DMS 273 treated with DMSO at 0.1 percent for 48 hours (cell line): Measurements from ENCODE around the gene FXYD5.

Experiments used
- DNase-seq: peaks from one replicate; lab custom pipeline; 2025; lab: John Stamatoyannopoulos, UW

Gene FXYD5

DNA sequence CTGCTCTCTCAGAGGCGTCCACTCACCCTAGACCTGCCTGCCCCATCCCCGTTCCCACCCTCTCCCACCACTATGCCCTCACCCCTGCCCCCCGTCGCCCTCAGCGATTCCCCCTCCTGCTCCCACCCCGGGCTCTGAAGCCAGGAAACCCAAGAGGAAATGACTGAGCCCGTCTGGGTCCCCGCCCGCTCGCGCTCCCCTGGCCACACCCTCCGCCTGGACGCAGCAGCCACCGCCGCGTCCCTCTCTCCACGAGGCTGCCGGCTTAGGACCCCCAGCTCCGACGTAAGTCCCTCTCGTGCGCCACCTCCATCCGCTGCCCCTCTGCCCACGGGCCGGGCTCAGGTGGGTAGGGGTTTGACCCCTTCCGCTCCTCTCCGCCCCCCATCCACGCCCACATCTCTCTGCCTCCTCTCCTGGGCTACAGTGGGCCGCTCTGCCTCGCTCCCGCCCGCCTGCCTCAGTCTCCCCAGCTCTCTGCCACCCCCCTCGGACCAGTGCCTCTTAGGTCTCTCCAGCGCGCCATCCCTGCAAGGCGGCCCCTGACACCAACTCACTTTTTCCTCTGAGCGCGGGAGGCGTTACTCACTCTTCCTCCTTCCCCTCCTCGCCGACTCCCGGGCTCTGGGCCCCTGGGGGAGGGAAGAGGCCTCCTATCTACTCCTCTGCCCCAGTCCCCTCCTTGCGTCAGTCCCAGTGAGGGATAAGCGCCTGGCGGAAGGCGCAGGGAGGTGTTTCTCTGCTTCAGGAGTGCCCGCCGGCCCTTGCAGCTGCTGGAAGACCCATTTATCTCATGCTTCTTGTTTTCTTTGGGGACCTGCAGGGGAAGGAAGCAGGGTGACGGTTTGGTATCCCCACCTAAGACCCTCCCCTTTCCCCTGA lies at the start of gene FXYD5:
FXYD5 (plus strand) TSS at position 211 of the 882 bp plus-strand sequence. CDS start 816 bp downstream, outside the sequence.
- no peak for DNase-seq

GRCh38 chr19:35105047-35105410 lies 49.5 kb upstream of the FXYD5 start:
- no peak for DNase-seq

- DNase-seq: no peak
Measured at GRCh38 chr19:35105411-35106290, 48.9 kb upstream of the FXYD5 start.

GRCh38 chr19:35106291-35106583 lies 48.3 kb upstream of the FXYD5 start:
- no peak for DNase-seq

DNA sequence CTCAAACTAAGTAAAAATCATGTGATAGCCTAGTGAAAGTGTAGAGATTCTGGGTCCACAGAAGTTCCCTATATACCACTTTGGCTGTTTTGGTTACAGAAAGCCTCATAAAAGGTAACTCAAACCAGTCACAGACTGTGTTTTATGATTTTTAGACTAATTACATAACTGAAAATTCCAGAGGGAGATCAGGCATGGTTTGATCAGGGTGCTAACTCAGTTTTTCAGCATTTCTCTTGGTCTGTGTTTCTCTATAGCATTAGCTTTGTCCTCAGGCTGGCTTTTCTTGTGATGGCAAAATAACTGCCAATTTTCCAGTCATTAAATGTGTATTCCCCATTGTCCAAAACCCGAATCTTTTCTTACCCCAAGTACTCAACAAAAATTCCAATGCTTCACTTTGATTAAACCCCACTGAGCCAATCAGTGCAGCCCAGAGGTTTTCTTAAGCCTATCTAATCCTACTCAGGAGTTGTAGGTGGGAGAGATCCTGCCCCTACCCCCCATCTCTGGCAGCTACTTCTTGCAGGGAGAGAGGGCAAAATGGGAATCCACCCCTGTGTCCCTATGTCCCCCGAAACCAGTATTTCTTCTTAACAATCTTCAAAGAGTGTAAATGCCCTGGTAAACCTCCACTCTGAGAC lies 47.5 kb upstream of the FXYD5 start:
- no peak for DNase-seq

- no peak for DNase-seq
Measured at GRCh38 chr19:35107545-35107944, 47.0 kb upstream of the FXYD5 start.

DNA sequence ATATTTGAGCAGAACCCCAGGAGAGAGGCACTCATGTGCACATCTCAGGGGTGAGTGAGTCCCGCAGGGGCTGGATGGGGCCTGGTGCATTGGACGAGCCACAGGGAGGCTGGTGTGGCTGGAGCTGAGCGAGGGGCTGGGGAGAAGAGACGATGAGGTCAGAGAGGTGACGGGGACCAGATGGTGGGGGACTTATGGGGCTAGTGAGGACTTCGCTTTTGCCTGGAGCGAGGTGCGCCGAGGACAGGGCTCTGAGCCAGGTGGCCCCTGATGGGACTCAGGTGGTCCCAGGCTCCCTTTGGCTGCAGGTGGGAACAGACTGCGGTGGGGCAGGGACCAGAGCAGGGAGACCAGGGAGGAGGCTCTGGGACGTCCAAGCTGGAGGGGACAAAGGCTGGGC lies 45.8 kb upstream of the FXYD5 start:
- no peak for DNase-seq

DNA sequence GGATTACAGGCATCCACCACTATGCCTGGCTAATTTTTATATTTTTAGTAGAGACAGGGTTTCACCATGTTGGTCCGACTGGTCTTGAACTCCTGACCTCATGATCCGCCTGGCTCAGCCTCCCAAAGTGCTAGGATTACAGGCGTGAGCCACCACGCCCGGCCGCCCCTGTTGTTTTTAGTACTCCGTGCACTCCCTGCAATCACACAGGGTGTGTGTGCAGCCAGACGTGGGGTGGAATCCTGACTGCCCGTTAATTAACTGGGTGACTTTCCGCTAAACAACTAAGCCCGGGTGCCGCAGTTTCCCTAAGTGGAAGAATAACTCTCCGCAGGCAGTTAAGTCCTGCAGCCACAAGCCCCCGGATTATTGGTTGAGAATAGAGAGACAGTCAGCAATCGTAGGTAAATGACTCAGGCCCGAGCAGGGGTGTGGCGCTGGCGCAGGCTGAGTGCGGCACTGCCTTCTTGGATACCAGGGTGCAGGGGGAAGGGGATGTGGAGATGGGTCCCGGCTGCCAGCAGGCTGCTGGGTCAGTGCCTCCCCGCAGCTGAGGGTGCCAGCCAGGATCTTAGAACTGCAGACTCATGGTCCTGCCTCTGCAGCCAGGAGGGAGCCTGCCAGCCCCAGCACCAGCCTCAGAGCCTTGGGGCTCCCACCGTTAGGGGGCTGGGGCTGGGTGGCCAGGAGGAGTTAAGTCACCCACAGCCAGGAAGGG lies 45.0 kb upstream of the FXYD5 start:
- no peak for DNase-seq

DNA sequence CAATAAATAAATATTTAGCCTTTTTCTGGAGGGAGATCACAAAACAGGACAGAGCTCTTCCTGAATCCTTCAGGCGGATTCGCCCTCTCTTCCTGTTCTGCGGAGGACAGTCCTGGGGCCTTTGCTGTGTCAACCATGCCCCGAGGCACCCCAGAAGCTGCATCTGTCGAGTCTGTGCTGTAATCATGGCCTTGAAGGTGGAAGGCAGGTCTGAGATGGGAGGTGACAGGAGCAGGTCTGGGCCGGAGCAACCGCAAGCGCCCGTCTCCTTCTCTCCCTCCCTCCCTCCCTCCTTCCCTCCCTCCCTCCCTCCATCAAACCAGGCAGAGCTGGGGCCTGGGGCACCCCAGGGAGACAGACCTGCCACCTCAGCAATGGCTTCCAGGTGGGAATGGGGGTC lies 43.6 kb upstream of the FXYD5 start:
- DNase-seq: no peak

DNA sequence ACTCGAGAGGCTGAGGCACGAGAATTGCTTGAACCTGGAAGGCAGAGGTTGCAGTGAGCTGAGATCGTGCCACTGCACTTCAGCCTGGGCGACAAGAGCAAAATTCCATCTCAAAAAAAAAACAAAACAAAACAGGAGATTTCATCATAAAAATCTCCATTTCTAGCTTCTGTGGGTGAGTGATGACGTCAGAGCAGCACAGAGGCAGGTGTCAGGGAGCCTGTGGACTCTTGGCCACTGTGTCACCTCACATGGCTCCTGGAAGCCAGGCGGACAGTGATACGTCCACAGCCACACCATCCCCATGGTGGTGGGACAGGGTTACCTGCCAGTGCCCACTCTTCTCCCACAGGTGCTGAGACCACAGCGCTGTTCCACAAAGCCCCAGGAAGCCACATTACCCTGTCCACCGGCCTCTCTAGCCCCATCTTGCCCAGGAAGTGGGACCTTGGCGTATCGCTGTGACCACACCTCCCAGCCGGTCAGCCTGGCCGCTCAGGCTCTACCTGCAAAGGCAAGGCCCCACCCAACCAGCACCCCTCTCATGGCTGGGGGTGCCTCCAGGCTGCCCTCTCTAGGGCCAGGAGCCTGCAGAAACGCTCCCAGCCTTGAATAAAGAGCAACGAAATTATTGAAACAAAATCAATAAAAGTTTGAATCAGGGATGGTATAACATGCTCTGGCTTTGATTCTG lies 41.4 kb upstream of the FXYD5 start:
- no peak for DNase-seq

DNA sequence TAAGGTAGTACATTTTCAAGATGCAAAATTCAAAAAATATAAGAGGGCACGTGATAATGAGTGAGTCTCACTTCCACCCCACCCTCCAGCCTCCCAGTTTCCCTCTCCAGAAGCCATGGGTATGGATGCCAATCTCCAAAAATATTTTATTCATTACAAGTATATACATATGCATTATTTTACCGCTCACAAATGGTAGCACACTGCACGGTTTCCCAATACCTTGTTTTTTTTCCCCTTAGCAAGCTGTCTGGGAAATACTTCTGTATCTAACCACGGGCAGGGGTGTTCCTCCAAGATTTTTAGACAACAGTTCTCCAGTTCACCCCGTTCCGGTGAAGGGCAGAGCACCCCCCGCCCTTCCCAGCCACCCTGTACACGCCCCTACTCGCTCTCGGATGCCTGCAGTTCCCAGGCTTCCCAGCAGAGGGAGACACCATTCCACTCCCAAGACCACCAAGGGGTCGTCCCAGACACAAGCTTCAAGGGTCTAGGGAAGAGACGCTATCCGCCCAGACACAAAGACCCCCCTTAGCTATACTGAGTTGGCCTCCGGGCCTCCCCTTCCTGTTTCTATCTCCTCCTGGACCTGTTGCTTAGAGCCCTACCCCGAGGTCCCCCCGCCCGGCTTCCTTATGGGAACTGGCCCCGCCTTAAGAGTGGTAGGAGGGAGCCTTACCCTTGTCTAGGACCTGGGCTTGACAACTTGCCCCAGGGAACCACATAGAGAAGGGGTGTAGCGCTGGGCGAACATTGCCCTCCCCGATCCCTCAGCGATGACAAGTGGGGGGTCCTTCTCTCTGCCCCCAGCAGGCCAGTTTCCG lies 40.0 kb upstream of the FXYD5 start:
- no peak for DNase-seq

GRCh38 chr19:35115177-35115951 lies 39.2 kb upstream of the FXYD5 start, which contains the start of gene FXYD3:
TSS of gene FXYD3 (plus strand) at chr19:35115823. CDS start at chr19:35119377, 3,554 bp downstream.
- no peak for DNase-seq

GRCh38 chr19:35116072-35116801 lies 38.3 kb upstream of the FXYD5 start:
- no peak for DNase-seq

DNA sequence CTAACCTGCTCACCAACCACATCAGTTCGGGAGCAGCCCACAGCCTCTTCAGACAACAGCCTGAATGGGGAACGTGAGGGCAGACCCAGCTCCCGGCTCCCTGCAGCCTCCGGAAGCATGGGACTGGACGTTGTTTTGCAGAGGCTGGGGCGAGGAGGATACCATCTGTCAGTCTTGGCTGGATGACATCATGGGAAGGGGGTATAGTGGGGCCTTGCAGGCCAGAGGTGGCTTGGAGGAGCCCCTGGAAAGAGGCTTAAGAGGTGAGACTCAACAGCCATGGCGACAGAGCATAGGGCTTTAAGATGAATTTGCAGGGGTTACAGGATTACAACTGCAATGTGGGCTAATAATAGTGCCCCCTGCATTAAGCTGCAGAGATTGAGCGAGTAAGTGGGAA lies 37.4 kb upstream of the FXYD5 start:
- DNase-seq: peak; percentile 70

GRCh38 chr19:35117799-35118198 lies 36.7 kb upstream of the FXYD5 start:
- no peak for DNase-seq

GRCh38 chr19:35118268-35119020 lies 36.1 kb upstream of the FXYD5 start:
- no peak for DNase-seq

GRCh38 chr19:35119091-35119490 lies 35.4 kb upstream of the FXYD5 start:
- no peak for DNase-seq

GRCh38 chr19:35119578-35120155 lies 34.9 kb upstream of the FXYD5 start:
- no peak for DNase-seq
